B cell (primary cell): ENCODE measurements around the gene YY1AP1. TPM values are rescaled to one million over a fixed set of nuclear protein-coding genes. Genes with fewer than 3 reads are reported as not detected.
"Not testable (repeated sequence)": the region's sequence is repeated elsewhere in the genome, so short reads cannot be mapped to it uniquely, and the experiment has no call there.

Experiments used
- ATAC-seq: fragments of 200-7000 bp; cut with Tn5 transposase; one replicate; pipeline ENCODE4 v1.10.0; 2021; ENCODE audit warnings: low read depth, mild to moderate bottlenecking, moderate number of reproducible peaks, moderate library complexity
- CTCF ChIA-PET: fragments of 350-600 bp; sonication (Branson Sonifier 250); formaldehyde crosslinking; loops from one replicate; lab custom pipeline; 2021; ENCODE audit warnings: antibody characterized with exemption, inconsistent platforms; lab: Charles Lee
- POLR2A ChIA-PET: fragments of 350-600 bp; sonication (Branson Sonifier 250); formaldehyde crosslinking; loops from one replicate; lab custom pipeline; 2021; ENCODE audit warnings: antibody characterized with exemption; lab: Charles Lee
- DNase-seq: peaks from one replicate; pipeline ENCODE4 v3.0.0; 2013
- H2AFZ ChIP-seq: 2 replicates; pipeline ENCODE4 v1.6.1; 2012; ENCODE audit warnings: mild to moderate bottlenecking, low read depth, low read length; ENCODE audit not compliant: insufficient read depth, poor library complexity, severe bottlenecking
- H3K27ac ChIP-seq, 2 donors: 1 replicate in 1 of 2; 2 replicates in 1 of 2; pipeline ENCODE4 v1.5.1; 2012 to 2013; ENCODE audit warnings: low read length in 2 of 2, mild to moderate bottlenecking in 2 of 2, moderate library complexity in 1 of 2
- H3K27me3 ChIP-seq, 4 experiments: fragments of 200-600 bp in 1 of 4; sonication (generic) in 1 of 4; replicated peaks in 1 of 4; 1 replicate in 2 of 4; 2 replicates in 2 of 4; pipeline versions ENCODE4 v1.6.1 to v1.7.0; 2013 to 2016; ENCODE audit warnings: low read length in 3 of 4, mild to moderate bottlenecking in 2 of 4, mixed read lengths in 1 of 4, moderate library complexity in 1 of 4; ENCODE audit not compliant: insufficient read depth in 4 of 4, control insufficient read depth in 3 of 4; ENCODE audit errors: control extremely low read depth in 1 of 4
- H3K36me3 ChIP-seq, 2 experiments: replicated peaks in 1 of 2; 1 replicate in 1 of 2; 2 replicates in 1 of 2; pipeline versions ENCODE4 v1.6.1 to v1.7.1; 2013; ENCODE audit warnings: low read length in 1 of 2; ENCODE audit not compliant: insufficient read depth in 2 of 2, control insufficient read depth in 1 of 2; ENCODE audit errors: control extremely low read depth in 1 of 2, extremely low read depth in 1 of 2
- H3K4me1 ChIP-seq, 2 donors: fragments of 200-600 bp in 1 of 2; sonication (generic) in 1 of 2; 1 replicate in 1 of 2; 2 replicates in 1 of 2; pipeline versions ENCODE4 v1.5.1 to v1.6.1; 2013 to 2017; ENCODE audit warnings: low read length in 2 of 2; ENCODE audit not compliant: control insufficient read depth in 2 of 2, insufficient read depth in 2 of 2
- H3K4me2 ChIP-seq: replicated peaks from 2 replicates; pipeline ENCODE3; 2012; ENCODE audit warnings: mild to moderate bottlenecking, low read depth, low read length; ENCODE audit not compliant: poor library complexity, severe bottlenecking
- H3K4me3 ChIP-seq, 5 experiments: fragments of 200-600 bp in 1 of 5; sonication (generic) in 1 of 5; 1 replicate in 3 of 5; 2 replicates in 2 of 5; pipeline versions ENCODE4 v1.5.1 to v1.7.0; 2011 to 2016; ENCODE audit warnings: low read length in 4 of 5, mild to moderate bottlenecking in 4 of 5, low read depth in 2 of 5, control low read depth in 1 of 5, moderate library complexity in 1 of 5; ENCODE audit not compliant: insufficient read depth in 1 of 5; ENCODE audit errors: control extremely low read depth in 1 of 5, extremely low read depth in 1 of 5
- H3K79me2 ChIP-seq: fragments of 200-600 bp; sonication (generic); one replicate; pipeline ENCODE4 v1.6.0; 2016; ENCODE audit warnings: low read length; ENCODE audit not compliant: control insufficient read depth, insufficient read depth
- H3K9ac ChIP-seq: fragments of 200-600 bp; sonication (generic); 2 replicates; pipeline ENCODE4 v1.6.1; 2017; ENCODE audit warnings: mild to moderate bottlenecking, low read length, moderate library complexity
- H3K9me3 ChIP-seq, 3 donors: one replicate each; pipeline versions ENCODE4 v1.6.1 to v1.7.1; 2013; ENCODE audit warnings: low read length in 2 of 3; ENCODE audit not compliant: control insufficient read depth in 2 of 3, insufficient read depth in 1 of 3; ENCODE audit errors: control extremely low read depth in 1 of 3
- H4K20me1 ChIP-seq: 2 replicates; pipeline ENCODE4 v1.6.0; 2012; ENCODE audit warnings: mild to moderate bottlenecking, low read length; ENCODE audit not compliant: insufficient read depth, control insufficient read depth, poor library complexity, severe bottlenecking
- H3K27ac Mint-ChIP-seq: one replicate; pipeline ENCODE4 v1.8.0; 2021; ENCODE audit warnings: mixed read lengths
- H3K27me3 Mint-ChIP-seq: one replicate; pipeline ENCODE4 v1.8.0; 2021; ENCODE audit warnings: mixed read lengths
- H3K4me1 Mint-ChIP-seq: one replicate; pipeline ENCODE4 v1.8.0; 2021; ENCODE audit warnings: mixed read lengths
- H3K4me3 Mint-ChIP-seq: one replicate; pipeline ENCODE4 v1.8.0; 2021; ENCODE audit warnings: mixed read lengths
- H3K9me3 Mint-ChIP-seq: one replicate; pipeline ENCODE4 v1.8.0; 2022; ENCODE audit warnings: mixed read lengths; ENCODE audit not compliant: insufficient read depth
- CTCF ChIP-seq: fragments of 200-600 bp; IDR thresholded peaks from one replicate; pipeline ENCODE4 v1.8.0; 2022; ENCODE audit warnings: antibody characterized with exemption, mild to moderate bottlenecking
- EZH2 ChIP-seq: IDR thresholded peaks from 2 replicates; pipeline ENCODE4 v1.6.1; 2012; ENCODE audit warnings: borderline replicate concordance, low read depth, mild to moderate bottlenecking, moderate library complexity, low read length; ENCODE audit not compliant: insufficient read depth, poor library complexity, severe bottlenecking
- WGBS: methylation state at CpG from one replicate; pipeline ENCODE4 v1.1.5; 2013; ENCODE audit warnings: missing lambda C conversion rate; ENCODE audit not compliant: insufficient coverage; 5-methylcytosine and 5-hydroxymethylcytosine counted together
- intact Hi-C: fragments of 100-400 bp; cut with micrococcal nuclease; formaldehyde crosslinking; loops from one replicate; pipeline ENCODE4 v1.10.0; 2022
- polyA plus RNA-seq: library from polyadenylated mRNA; depleted of rRNA; stranded (reverse); fragments of >200 nt; gene quantifications from 2 replicates; pipeline ENCODE4 v1.2.3, GENCODE V29; 2012
- total RNA-seq, 2 donors: library from RNA; stranded (reverse); fragments of 120-200 nt in 1 of 2; gene quantifications; 1 replicate in 1 of 2; 2 replicates in 1 of 2; pipeline versions ENCODE4 v1.2.3 to v1.2.4, GENCODE V29; 2013 to 2022

Gene YY1AP1
- total and polyA plus RNA-seq, 2 donors (not counting 1 experiment from before 2014, with no cell fraction given) = 95.4 to 156 TPM

DNA sequence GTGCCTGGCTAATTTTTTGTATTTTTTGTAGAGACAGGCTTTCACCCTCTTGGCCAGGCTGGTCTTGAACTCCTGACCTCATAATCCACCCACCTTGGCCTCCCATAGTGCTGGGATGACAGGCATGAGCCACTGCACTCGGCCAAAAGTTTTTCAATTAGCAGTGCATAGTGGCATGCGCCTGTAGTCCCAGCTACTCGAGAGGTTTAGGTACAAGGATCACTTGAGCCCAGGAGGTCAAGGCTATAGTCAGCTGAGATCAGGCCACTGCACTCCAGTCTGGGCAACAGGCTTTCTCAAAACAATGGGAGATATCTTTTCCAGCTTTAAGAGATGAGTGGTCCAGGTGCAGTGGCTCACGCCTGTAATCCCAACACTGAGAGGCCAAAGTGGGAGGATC is 31.1 kb upstream of the YY1AP1 start:
- ATAC-seq = no peak

DNA sequence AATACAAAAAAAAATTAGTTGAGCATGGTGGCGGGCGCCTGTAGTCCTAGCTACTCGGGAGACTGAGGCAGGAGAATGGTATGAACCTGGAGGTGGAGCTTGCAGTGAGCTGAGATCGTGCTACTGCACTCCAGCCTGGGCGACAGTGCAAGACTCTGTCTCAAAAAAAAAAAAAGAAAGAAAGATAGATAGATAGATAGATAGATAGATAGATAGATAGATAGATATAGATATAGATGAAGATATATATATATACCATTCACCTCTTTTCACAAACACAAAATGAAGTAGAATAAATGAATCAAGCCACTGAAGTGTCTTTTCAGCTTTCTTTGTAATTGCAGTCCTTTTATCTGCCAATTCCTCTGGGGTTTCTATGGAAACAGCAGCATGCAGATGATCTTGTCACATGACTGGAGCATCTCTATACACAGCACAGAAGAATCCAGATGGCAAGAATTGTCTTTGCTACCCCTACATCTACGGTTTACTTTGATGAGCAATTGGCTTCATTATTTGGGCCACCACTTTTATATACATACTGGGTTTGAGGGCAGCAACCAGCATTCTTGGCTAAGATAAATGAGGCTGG is 30.0 kb upstream of the YY1AP1 start:
- H3K4me3 Mint-ChIP-seq, H3K9ac ChIP-seq, H3K4me3 ChIP-seq, H4K20me1 ChIP-seq, POLR2A ChIA-PET, intact Hi-C loops, H3K27ac Mint-ChIP-seq, ATAC-seq, H2AFZ ChIP-seq, H3K9me3 ChIP-seq, H3K27me3 Mint-ChIP-seq, H3K9me3 Mint-ChIP-seq, H3K4me2 ChIP-seq, H3K27me3 ChIP-seq, DNase-seq, H3K27ac ChIP-seq: not testable (repeated sequence)
- Histone ChIP-seq H3K4me1 (peaks cover 9 to 12% of the 10 kb centered on the region in 2 donors), H3K36me3 (peaks cover 0 to 17% of the 10 kb centered on the region in 2 experiments), H3K79me2 (peaks cover 20% of the 10 kb centered on the region)
- H3K4me1 Mint-ChIP-seq = peaks cover 16% of the 10 kb centered on the region
- CTCF ChIA-PET = interaction anchor here (0.6 kb wide), 1 partner anchor 306 kb away, joined by 3 read pairs; no protein-coding TSS in a partner anchor
- 97% methylated on average over 4 of the region's 6 CpGs for WGBS

More for the DNA sequence above, 31.1 kb upstream of the YY1AP1 start:
- Histone ChIP-seq H3K4me3 (no peak overlapping the region), H2AFZ (no peak overlapping the region), H3K27ac (no peak overlapping the region), H3K4me2 (no peak overlapping the region), H3K9me3 (no peaks in the 10 kb centered on the region), H3K36me3 (peaks cover 0 to 17% of the 10 kb centered on the region in 2 experiments), H3K79me2 (peaks cover 14% of the 10 kb centered on the region), H3K9ac (no peak overlapping the region), H3K4me1 (peaks cover 9 to 12% of the 10 kb centered on the region in 2 donors), H3K27me3 (no peaks in the 10 kb centered on the region), H4K20me1 (no peaks in the 10 kb centered on the region)
- H3K9me3 Mint-ChIP-seq = no peaks in the 10 kb centered on the region
- 100% methylated on average over 3 of the region's 4 CpGs for WGBS
- H3K4me3 Mint-ChIP-seq = no peak overlapping the region
- no peaks in the 10 kb centered on the region for H3K27me3 Mint-ChIP-seq
- TF ChIP-seq EZH2 (no peak), CTCF (no peak)
- H3K4me1 Mint-ChIP-seq = peaks cover 16% of the 10 kb centered on the region
- intact Hi-C loops = no loop called here
- CTCF ChIA-PET = no interaction called here
- POLR2A ChIA-PET = no interaction called here
- H3K27ac Mint-ChIP-seq = no peak overlapping the region
- no peak for DNase-seq
